ENCODE measurements around the gene FCSK.

GRCh38 chr16:70440009-70440692 is 14.2 kb upstream of the FCSK start:
- TF ChIP-seq CTCF (IDR thresholded peaks at IDR 0.05; ENCODE audit: insufficient read depth, low read length) (no peak), GABPA (IDR thresholded peaks at IDR 0.05; ENCODE audit: low read depth) (no peak), SPI1 (IDR thresholded peaks at IDR 0.05; ENCODE audit: borderline replicate concordance, low read depth) (no peak)
